PFSK-1 (cell line): ENCODE measurements around the gene GGA3.

ENCODE experiments used
- FOXP2 ChIP-seq: optimal IDR thresholded peaks from 2 replicates; pipeline ENCODE3; 2011; ENCODE audit warnings: borderline replicate concordance, control low read depth, inconsistent platforms; ENCODE audit not compliant: insufficient read depth; ENCODE audit errors: extremely low read length, extremely low read depth
- POLR2AphosphoS5 ChIP-seq: IDR thresholded peaks from 2 replicates; pipeline ENCODE4 v1.6.1; 2012; ENCODE audit warnings: low read depth, mild to moderate bottlenecking, control low read depth, low read length, moderate library complexity
- TAF1 ChIP-seq: IDR thresholded peaks from 2 replicates; pipeline ENCODE4 v1.6.1; 2012; ENCODE audit warnings: low read length, control low read depth, borderline replicate concordance; ENCODE audit not compliant: insufficient read depth
- TF ChIP-seq, protein P1 (sequence below), 2 experiments: IDR thresholded peaks; 2 replicates each; pipeline versions ENCODE4 v1.6.1 to v1.8.0; 2011 to 2012; ENCODE audit warnings: low read depth in 2 of 2, low read length in 2 of 2, control low read depth in 1 of 2, inconsistent platforms in 1 of 2, mild to moderate bottlenecking in 1 of 2, moderate library complexity in 1 of 2; ENCODE audit not compliant: insufficient read depth in 1 of 2

DNA sequence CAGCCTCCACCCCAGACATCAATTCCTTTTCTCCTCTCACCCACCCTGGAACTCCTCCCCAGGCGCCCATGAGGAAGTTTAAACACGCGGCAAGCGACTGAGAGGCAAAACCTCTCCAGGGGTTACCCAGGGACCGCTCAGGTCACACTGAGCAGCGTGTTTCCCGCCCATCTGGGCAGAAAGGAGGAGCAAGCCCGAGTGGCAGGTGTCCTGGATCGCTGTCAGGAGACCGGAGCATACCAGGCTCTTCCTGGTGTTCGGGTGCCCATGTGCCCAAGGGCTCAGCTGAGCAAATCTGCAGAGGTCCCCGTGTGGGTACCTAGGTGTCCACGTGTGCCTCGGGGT is 27.3 kb upstream of the GGA3 start:
- TF ChIP-seq POLR2AphosphoS5 (no peak), FOXP2 (no peak), TAF1 (no peak)
- TF ChIP-seq, protein P1, sequence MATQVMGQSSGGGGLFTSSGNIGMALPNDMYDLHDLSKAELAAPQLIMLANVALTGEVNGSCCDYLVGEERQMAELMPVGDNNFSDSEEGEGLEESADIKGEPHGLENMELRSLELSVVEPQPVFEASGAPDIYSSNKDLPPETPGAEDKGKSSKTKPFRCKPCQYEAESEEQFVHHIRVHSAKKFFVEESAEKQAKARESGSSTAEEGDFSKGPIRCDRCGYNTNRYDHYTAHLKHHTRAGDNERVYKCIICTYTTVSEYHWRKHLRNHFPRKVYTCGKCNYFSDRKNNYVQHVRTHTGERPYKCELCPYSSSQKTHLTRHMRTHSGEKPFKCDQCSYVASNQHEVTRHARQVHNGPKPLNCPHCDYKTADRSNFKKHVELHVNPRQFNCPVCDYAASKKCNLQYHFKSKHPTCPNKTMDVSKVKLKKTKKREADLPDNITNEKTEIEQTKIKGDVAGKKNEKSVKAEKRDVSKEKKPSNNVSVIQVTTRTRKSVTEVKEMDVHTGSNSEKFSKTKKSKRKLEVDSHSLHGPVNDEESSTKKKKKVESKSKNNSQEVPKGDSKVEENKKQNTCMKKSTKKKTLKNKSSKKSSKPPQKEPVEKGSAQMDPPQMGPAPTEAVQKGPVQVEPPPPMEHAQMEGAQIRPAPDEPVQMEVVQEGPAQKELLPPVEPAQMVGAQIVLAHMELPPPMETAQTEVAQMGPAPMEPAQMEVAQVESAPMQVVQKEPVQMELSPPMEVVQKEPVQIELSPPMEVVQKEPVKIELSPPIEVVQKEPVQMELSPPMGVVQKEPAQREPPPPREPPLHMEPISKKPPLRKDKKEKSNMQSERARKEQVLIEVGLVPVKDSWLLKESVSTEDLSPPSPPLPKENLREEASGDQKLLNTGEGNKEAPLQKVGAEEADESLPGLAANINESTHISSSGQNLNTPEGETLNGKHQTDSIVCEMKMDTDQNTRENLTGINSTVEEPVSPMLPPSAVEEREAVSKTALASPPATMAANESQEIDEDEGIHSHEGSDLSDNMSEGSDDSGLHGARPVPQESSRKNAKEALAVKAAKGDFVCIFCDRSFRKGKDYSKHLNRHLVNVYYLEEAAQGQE (IDR thresholded peaks at IDR 0.05; ENCODE audit: insufficient read depth in 1 of 2, low read depth in 2 of 2, low read length in 2 of 2) = no peak
